ENCODE results near the gene NEXMIF. TPM values are rescaled to one million over a fixed set of nuclear protein-coding genes. Genes with fewer than 3 reads are reported as not detected.

The NEXMIF gene
- total RNA-seq, 1 donor from 2014 or later, result not detected

GRCh38 chrX:74924449-74925224, 615 bp downstream of the NEXMIF start:
- peaks cover 11% of the 10 kb centered on the region for H3K9me3 Mint-ChIP-seq (ENCODE audit: unreplicated experiment)
- peak; percentile 84 for DNase-seq (ENCODE audit: extremely low spot score, unreplicated experiment)
- no peaks in the 10 kb centered on the region for H3K36me3 Mint-ChIP-seq (ENCODE audit: unreplicated experiment)
- H3K27ac Mint-ChIP-seq (ENCODE audit: unreplicated experiment), result no peak overlapping the region
- H3K4me1 Mint-ChIP-seq (ENCODE audit: unreplicated experiment), result peaks cover 8% of the 10 kb centered on the region
- TF ChIP-seq CTCF (IDR thresholded peaks at IDR 0.05), result no peak
- H3K27me3 Mint-ChIP-seq (ENCODE audit: unreplicated experiment), result peaks cover 14% of the 10 kb centered on the region
- H3K4me3 Mint-ChIP-seq (ENCODE audit: unreplicated experiment), result peak overlapping the region; percentile 75

- Mint-ChIP-seq H3K4me1 (ENCODE audit: unreplicated experiment) (peaks cover 8% of the 10 kb centered on the region), H3K4me3 (ENCODE audit: unreplicated experiment) (no peak overlapping the region), H3K36me3 (ENCODE audit: unreplicated experiment) (no peaks in the 10 kb centered on the region), H3K27ac (ENCODE audit: unreplicated experiment) (no peak overlapping the region), H3K27me3 (ENCODE audit: unreplicated experiment) (peaks cover 14% of the 10 kb centered on the region), H3K9me3 (ENCODE audit: unreplicated experiment) (peaks cover 11% of the 10 kb centered on the region)
- TF ChIP-seq CTCF (IDR thresholded peaks at IDR 0.05), result no peak
- DNase-seq (ENCODE audit: extremely low spot score, unreplicated experiment), result no peak
These were observed 1.3 kb downstream of the NEXMIF start for GRCh38 chrX:74923942-74924448.

- no peak for DNase-seq (ENCODE audit: extremely low spot score, unreplicated experiment)
- Mint-ChIP-seq H3K9me3 (ENCODE audit: unreplicated experiment) (peaks cover 11% of the 10 kb centered on the region), H3K36me3 (ENCODE audit: unreplicated experiment) (no peaks in the 10 kb centered on the region), H3K27ac (ENCODE audit: unreplicated experiment) (no peak overlapping the region), H3K27me3 (ENCODE audit: unreplicated experiment) (peaks cover 14% of the 10 kb centered on the region), H3K4me1 (ENCODE audit: unreplicated experiment) (peaks cover 8% of the 10 kb centered on the region), H3K4me3 (ENCODE audit: unreplicated experiment) (no peak overlapping the region)
- TF ChIP-seq CTCF (IDR thresholded peaks at IDR 0.05), result no peak
These were observed 2.2 kb downstream of the NEXMIF start for GRCh38 chrX:74922922-74923543.

- no peaks in the 10 kb centered on the region for H3K27me3 Mint-ChIP-seq (ENCODE audit: unreplicated experiment)
- no peaks in the 10 kb centered on the region for H3K4me1 Mint-ChIP-seq (ENCODE audit: unreplicated experiment)
- peaks cover 36% of the 10 kb centered on the region for H3K9me3 Mint-ChIP-seq (ENCODE audit: unreplicated experiment)
- H3K36me3 Mint-ChIP-seq (ENCODE audit: unreplicated experiment), result no peaks in the 10 kb centered on the region
- no peak for DNase-seq (ENCODE audit: extremely low spot score, unreplicated experiment)
- TF ChIP-seq CTCF (IDR thresholded peaks at IDR 0.05), result no peak
- no peak overlapping the region for H3K27ac Mint-ChIP-seq (ENCODE audit: unreplicated experiment)
- H3K4me3 Mint-ChIP-seq (ENCODE audit: unreplicated experiment), result no peak overlapping the region
These were observed 13.8 kb downstream of the NEXMIF start for GRCh38 chrX:74911494-74911893.

- no peaks in the 10 kb centered on the region for H3K4me1 Mint-ChIP-seq (ENCODE audit: unreplicated experiment)
- TF ChIP-seq CTCF (IDR thresholded peaks at IDR 0.05), result no peak
- no peaks in the 10 kb centered on the region for H3K36me3 Mint-ChIP-seq (ENCODE audit: unreplicated experiment)
- H3K4me3 Mint-ChIP-seq (ENCODE audit: unreplicated experiment), result no peak overlapping the region
- H3K9me3 Mint-ChIP-seq (ENCODE audit: unreplicated experiment), result peaks cover 4% of the 10 kb centered on the region
- DNase-seq (ENCODE audit: extremely low spot score, unreplicated experiment), result no peak
- H3K27me3 Mint-ChIP-seq (ENCODE audit: unreplicated experiment), result no peaks in the 10 kb centered on the region
- H3K27ac Mint-ChIP-seq (ENCODE audit: unreplicated experiment), result no peak overlapping the region
These were observed 18.8 kb downstream of the NEXMIF start for GRCh38 chrX:74906417-74906816.
